Stimulated activated CD4-positive, alpha-beta T cell treated with anti-CD3 and anti-CD28 coated beads, Interleukin-12 subunit alpha, Interleukin-12 subunit beta, amount 100 ng/mL, for 24 hours (primary cell): ENCODE data around the gene TBX3.

Experiments used
- DNase-seq, 2 experiments: peaks; one replicate each; pipeline ENCODE4 v3.0.0-alpha.2; 2020; ENCODE audit warnings: low read depth in 2 of 2

TBX3 gene

GRCh38 chr12:114682785-114683708, 928 bp downstream of the TBX3 start:
- DNase-seq = no peak

DNA sequence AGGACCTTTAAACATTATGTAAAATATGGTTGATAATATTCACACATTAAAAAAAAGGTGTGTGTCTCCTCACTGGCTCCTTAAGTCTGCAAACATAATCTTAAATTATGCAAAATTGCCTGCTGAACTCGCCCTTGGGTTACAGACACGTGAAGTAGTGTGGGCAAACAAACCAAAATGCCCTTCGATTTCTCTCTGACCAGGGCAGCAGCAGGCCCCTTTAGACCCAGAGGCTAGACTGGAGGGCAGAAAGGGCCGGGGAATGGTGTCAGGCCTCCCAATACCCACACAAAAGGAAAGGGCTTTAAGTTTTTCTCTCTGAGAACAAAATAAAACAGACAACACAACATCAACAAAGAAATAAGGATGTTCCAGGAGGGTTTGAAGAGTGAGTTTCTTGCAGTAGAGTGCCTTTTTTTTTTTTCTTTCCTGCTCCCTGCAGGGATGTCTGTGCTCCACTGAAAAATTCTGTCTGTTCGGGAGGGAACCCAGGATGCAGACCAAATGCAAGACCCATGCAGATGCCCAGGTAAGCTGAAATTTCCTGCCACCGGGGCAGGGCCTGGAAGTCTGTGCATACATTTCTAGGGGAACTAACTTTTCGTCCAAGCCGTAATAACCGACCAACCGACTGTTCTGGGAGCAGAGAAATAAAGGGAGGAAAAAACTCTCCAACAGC, 1.7 kb downstream of the TBX3 start:
- DNase-seq = no peak

DNA sequence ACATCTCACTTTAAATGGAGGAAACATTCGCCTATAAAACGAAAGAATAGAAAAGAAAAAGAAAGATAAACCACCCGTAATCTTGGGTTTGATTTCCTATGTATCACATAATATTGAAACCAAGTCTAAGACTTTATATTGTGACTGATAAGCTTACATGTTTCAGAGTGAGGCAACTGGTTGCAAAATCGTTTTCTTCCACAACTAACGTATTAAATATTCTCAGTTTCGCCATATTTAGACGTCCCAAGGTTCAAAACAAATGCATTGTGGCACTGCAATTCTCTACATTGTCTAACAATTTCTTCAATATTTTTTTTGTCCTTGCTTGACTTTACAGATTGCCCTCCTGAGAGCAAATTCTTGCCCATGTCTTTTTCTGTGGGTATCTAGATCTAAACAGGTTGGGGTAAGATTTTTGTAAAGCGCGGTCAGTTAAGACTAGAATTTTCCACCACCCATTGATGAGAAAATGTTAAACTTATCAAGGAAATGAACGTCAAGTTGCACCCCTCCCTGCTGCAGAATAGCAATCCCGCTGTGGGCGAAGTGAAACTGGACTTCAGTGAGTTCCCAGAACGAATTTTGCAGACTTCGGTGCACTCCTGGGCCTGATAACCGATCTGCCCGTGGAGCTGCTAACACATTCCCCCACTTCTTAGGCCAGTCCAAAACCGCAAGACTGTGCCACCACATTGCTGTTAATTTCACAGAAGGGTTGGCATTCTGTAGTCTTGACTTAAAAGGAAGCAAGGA, 2.7 kb downstream of the TBX3 start:
- no peak for DNase-seq

DNA sequence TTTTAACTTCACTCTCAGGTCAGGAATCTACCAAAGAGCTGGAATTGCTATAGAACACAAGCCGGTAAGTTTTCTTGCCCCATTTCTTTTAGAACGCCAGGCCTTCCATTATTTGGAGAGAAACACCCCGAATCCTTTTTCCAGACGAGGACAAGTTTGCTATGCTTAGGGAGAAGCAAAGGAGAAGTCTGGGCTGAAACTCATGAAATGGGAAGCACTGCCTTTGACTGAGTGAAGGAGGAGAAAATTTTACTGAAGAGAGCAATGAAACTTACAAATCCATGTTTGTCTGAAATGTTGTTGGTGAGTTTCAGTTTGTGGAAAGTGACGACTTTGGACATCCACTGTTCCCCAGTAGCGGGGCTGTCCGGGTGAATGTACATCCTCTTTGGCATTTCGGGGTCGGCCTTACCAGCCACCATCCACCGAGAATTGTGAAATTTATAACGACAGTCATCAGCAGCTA, 3.3 kb downstream of the TBX3 start:
- no peak for DNase-seq

- DNase-seq = no peak
These were observed 4.0 kb downstream of the TBX3 start for GRCh38 chr12:114679942-114680341.

- DNase-seq = no peak
These were observed 4.5 kb downstream of the TBX3 start for GRCh38 chr12:114679452-114679875.

DNA sequence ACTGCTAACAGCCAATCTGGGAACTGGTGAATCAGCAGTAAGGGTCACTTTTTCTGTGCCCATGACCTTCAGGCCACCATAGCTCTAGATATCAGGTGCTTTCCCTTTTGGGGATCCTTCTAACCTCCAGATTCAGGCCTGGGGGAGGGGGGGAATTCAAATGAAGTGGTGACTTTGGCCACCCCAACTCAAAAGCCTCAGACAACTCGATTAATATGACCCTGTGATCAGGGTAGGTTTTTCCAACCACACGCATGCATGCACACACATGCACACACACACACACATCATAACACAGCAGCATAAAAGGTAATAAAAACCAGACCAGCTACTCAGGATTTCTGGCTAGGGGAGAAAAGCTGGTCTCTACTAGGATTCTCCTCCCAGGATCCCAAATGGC, 5.3 kb downstream of the TBX3 start:
- no peak for DNase-seq

DNA sequence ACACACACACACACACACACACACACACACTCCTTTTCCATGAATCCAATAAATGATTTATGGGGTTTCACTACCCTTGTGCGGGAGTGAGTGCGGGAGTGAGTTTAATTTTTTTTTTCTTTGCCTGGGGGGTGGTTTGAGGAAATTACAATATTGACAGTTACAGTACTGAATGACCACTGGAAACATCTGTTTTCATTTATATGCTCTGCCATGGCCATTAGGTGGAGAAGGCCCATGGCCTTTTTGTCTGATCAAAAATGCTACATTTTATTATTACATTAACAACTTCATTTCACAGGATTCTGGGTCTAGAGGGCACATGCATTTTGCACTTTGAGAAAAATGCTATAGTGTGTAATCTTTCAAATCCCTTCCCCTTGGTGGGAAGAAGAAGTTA, 5.9 kb downstream of the TBX3 start:
- DNase-seq = no peak

GRCh38 chr12:114676142-114676741, 7.7 kb downstream of the TBX3 start:
- DNase-seq = no peak

GRCh38 chr12:114674251-114675047, 9.5 kb downstream of the TBX3 start:
- no peak for DNase-seq

GRCh38 chr12:114673901-114674250, 10.1 kb downstream of the TBX3 start:
- no peak for DNase-seq

- DNase-seq = no peak
These were observed 10.7 kb downstream of the TBX3 start for GRCh38 chr12:114673169-114673833.

- DNase-seq = no peak
These were observed 11.2 kb downstream of the TBX3 start for GRCh38 chr12:114672817-114673168.

GRCh38 chr12:114671443-114672411, 12.2 kb downstream of the TBX3 start:
- no peak for DNase-seq

DNA sequence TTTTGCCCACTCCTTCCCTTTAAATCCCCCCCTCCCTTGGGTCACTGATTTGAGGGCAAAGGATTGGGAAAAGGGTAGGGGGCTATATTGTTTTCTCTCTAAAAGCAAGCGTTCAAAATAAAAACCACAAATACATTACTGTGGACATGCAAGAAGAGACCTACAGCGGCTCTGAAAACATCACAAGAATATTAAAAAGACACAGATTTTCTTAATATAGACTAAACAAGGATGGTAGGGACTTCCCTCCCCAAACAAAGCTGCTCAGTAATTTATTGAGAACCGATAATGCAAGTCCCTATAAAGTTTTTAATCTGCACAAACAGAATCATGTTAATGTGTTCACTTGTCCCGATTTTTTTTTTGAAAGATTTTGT, 12.9 kb downstream of the TBX3 start:
- no peak for DNase-seq

GRCh38 chr12:114670291-114670980, 13.5 kb downstream of the TBX3 start:
- DNase-seq = no peak

DNA sequence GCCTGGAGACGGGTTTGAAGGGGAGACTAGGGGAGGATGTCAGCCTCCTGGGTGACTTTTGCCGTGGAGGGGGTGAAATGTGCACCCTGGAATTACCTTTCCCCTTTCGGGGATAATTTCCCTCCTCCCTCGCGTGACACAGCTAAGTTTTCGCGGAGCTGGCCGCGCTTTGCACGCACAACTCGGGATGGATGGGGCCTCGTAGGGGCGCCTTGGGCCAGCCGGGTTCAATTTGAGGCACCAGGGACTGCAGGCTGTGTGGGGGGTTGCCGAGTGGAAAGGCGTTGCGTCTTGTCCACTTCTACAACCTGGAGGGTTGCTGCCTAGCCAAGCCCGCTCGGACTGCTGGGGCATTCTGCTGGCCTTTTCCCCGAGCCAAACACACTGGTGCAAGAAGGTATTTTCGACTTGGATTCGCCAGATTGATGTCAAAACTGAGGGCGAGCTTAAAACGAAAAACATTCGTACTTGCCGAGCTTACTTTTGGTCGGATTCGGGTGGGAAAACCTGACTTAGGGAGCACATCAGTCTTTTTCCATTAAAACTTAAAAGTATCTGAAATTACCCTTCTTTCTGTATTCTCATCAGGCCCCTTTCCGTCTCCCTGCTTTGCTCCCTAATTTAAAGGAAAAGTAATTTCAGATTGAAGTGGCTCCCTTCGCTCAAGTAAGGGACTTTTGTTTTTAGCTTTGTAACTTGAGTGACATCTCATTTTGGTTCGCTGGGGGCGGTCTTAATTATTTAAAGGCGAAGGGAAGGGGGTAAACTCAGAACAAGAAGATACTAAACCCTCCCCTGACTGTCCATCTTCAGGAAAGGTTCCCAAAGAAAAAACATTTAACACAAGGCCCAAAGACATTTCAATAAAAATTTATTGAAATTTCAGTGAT, 14.3 kb downstream of the TBX3 start:
- no peak for DNase-seq

DNA sequence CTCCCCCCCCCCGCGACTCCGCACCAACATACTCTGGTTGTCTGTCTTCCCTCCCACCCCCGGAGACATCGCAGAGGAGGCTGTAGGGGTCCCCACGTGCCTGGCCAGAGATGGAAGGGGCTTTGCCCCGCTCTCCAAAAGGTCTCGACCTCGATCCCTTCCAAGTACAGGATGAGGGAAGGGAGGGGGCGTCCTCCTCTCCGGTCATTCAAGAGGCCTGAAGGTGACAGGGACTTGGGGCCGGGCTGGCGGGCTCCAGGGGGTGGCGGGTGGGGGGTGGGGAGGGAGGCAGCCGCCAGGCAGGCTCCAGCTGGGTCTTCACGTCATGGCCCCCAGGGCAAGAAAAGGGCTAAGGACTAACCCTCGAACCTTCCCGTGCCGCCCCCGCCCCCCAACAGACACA, 15.1 kb downstream of the TBX3 start:
- no peak for DNase-seq
